Mucosa of stomach (tissue), 1 donor: Measurements from ENCODE around the gene PRKN.

ENCODE experiments used
- H3K27me3 ChIP-seq: one replicate; pipeline ENCODE4 v1.7.0; 2013; ENCODE audit warnings: mild to moderate bottlenecking, low read length; ENCODE audit not compliant: control insufficient read depth, insufficient read depth
- H3K36me3 ChIP-seq: one replicate; pipeline ENCODE4 v1.7.0; 2013; ENCODE audit warnings: low read length; ENCODE audit not compliant: control insufficient read depth, insufficient read depth
- H3K4me1 ChIP-seq: one replicate; pipeline ENCODE4 v1.7.0; 2013; ENCODE audit warnings: mild to moderate bottlenecking, low read length; ENCODE audit not compliant: control insufficient read depth, insufficient read depth
- H3K4me3 ChIP-seq: one replicate; pipeline ENCODE4 v1.7.0; 2013; ENCODE audit warnings: low read length
- H3K9ac ChIP-seq: one replicate; pipeline ENCODE4 v1.7.0; 2013; ENCODE audit warnings: mild to moderate bottlenecking, low read length, moderate library complexity
- H3K9me3 ChIP-seq: one replicate; pipeline ENCODE4 v1.7.0; 2013; ENCODE audit warnings: mild to moderate bottlenecking, low read length, moderate library complexity; ENCODE audit not compliant: control insufficient read depth
- donor health status: Pancreatic carcinoma.

PRKN gene

GRCh38 chr6:162710419-162710818, 17.1 kb downstream of the PRKN start:
- no peak overlapping the region for H3K4me3 ChIP-seq
- H3K9ac ChIP-seq: no peak overlapping the region
- H3K27me3 ChIP-seq: no peaks in the 10 kb centered on the region
- H3K9me3 ChIP-seq: no peaks in the 10 kb centered on the region
- no peaks in the 10 kb centered on the region for H3K36me3 ChIP-seq
- H3K4me1 ChIP-seq: no peaks in the 10 kb centered on the region

- Histone ChIP-seq H3K27me3 (no peaks in the 10 kb centered on the region), H3K9ac (no peak overlapping the region)
Observed at GRCh38 chr6:162709431-162709830, 18.1 kb downstream of the PRKN start.

GRCh38 chr6:162708971-162709370, 18.6 kb downstream of the PRKN start:
- Histone ChIP-seq H3K9me3 (no peaks in the 10 kb centered on the region), H3K4me1 (no peaks in the 10 kb centered on the region)

More at GRCh38 chr6:162709431-162709830, 18.1 kb downstream of the PRKN start:
- H3K36me3 ChIP-seq: no peaks in the 10 kb centered on the region
- no peaks in the 10 kb centered on the region for H3K9me3 ChIP-seq
- H3K4me1 ChIP-seq: no peaks in the 10 kb centered on the region
- H3K4me3 ChIP-seq: no peak overlapping the region

GRCh38 chr6:162706232-162706631, 21.3 kb downstream of the PRKN start:
- no peaks in the 10 kb centered on the region for H3K9me3 ChIP-seq
- H3K36me3 ChIP-seq: no peaks in the 10 kb centered on the region
- no peaks in the 10 kb centered on the region for H3K27me3 ChIP-seq
- H3K9ac ChIP-seq: no peak overlapping the region
- H3K4me1 ChIP-seq: no peaks in the 10 kb centered on the region
- no peak overlapping the region for H3K4me3 ChIP-seq

More at GRCh38 chr6:162708971-162709370, 18.6 kb downstream of the PRKN start:
- no peak overlapping the region for H3K9ac ChIP-seq
- H3K36me3 ChIP-seq: no peaks in the 10 kb centered on the region
- H3K27me3 ChIP-seq: no peaks in the 10 kb centered on the region
- no peak overlapping the region for H3K4me3 ChIP-seq

DNA sequence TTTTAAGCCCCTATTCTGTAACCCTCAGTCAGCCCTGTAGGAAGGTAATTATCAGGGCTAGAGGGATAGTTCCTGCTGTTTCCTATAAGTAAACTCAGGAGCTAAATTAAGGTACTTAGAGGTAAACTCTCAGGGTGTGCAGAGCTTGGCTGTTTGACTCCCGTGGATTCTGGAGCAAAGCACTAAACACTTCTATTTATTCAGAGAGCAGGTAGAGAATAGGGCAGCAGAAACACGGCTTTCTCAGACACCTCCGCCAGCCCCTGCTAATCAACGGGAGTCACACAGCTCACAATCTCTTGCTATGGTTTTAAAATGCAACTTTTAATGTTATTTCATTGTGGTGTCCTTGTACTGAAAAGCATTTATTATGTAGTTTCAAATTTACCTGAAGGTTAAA, 21.8 kb downstream of the PRKN start:
- Histone ChIP-seq H3K9me3 (no peaks in the 10 kb centered on the region), H3K9ac (no peak overlapping the region), H3K4me3 (no peak overlapping the region), H3K4me1 (no peaks in the 10 kb centered on the region), H3K36me3 (no peaks in the 10 kb centered on the region), H3K27me3 (no peaks in the 10 kb centered on the region)

DNA sequence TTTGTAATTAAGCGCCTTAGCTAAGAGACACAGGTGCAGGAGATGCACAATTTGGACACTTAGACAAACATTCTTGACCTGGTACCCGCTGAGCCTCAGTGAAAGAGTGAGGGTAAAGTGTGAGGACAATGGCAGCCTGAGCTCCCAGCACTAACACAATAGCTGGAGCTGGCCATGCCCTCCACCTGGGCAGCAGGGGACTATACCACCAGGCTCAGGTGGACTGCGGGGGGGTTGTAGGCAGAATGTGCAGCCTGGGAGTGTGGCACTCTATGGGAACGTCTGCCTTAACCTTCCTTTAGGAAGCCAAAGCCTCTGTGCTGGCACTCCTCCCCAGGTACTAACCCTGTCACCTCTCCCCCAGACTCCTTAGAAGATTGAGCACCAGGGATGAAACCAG, 23.6 kb downstream of the PRKN start:
- H3K4me3 ChIP-seq: no peak overlapping the region
- no peak overlapping the region for H3K9ac ChIP-seq
- H3K4me1 ChIP-seq: no peaks in the 10 kb centered on the region
- H3K27me3 ChIP-seq: no peaks in the 10 kb centered on the region
- H3K9me3 ChIP-seq: no peaks in the 10 kb centered on the region
- no peaks in the 10 kb centered on the region for H3K36me3 ChIP-seq

GRCh38 chr6:162702446-162702845, 25.1 kb downstream of the PRKN start:
- H3K4me3 ChIP-seq: no peak overlapping the region
- no peaks in the 10 kb centered on the region for H3K9me3 ChIP-seq
- H3K27me3 ChIP-seq: no peaks in the 10 kb centered on the region
- H3K36me3 ChIP-seq: no peaks in the 10 kb centered on the region
- H3K4me1 ChIP-seq: no peaks in the 10 kb centered on the region
- no peak overlapping the region for H3K9ac ChIP-seq

DNA sequence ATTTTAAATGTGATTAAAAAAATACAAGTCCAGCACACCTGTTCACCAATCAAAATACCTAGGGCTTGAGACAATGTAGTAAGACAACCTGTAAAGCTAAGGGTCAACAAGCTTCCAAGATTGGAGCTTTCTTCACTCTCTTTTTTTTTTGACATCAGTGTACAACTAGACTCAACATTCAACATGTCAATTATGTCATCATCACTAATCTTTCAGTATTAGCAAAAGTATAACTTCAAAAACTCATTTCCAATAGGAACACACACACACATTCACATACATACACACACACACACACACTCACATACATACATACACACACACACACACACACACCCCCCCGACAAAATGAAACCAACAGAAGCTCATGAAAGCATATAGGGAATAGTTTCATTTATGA, 26.0 kb downstream of the PRKN start:
- no peaks in the 10 kb centered on the region for H3K9me3 ChIP-seq
- no peak overlapping the region for H3K4me3 ChIP-seq
- no peaks in the 10 kb centered on the region for H3K27me3 ChIP-seq
- H3K36me3 ChIP-seq: no peaks in the 10 kb centered on the region
- H3K9ac ChIP-seq: no peak overlapping the region
- H3K4me1 ChIP-seq: no peaks in the 10 kb centered on the region

DNA sequence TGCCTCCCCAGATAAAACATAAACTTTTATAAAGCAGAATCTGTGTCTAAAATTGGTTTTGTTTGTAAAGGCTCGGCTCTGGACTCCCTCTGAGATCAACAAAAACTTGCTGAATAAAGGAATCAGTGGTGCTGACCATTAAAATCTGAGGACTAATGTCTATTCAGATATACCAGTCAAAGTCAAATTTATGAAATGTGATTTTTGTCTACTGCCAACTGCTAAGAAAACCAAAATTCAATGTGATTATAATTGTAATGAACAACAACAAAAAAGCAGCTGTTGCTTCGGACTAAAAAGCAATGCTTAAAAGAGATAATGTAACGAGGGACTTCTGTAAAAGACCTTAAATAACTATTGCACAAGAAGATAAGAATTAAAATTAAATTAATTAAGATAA, 26.6 kb downstream of the PRKN start:
- H3K36me3 ChIP-seq: no peaks in the 10 kb centered on the region
- H3K9ac ChIP-seq: no peak overlapping the region
- no peaks in the 10 kb centered on the region for H3K9me3 ChIP-seq
- H3K4me3 ChIP-seq: no peak overlapping the region
- H3K4me1 ChIP-seq: no peaks in the 10 kb centered on the region
- H3K27me3 ChIP-seq: no peaks in the 10 kb centered on the region

- H3K4me1 ChIP-seq: no peaks in the 10 kb centered on the region
- H3K36me3 ChIP-seq: no peaks in the 10 kb centered on the region
- no peaks in the 10 kb centered on the region for H3K9me3 ChIP-seq
- H3K27me3 ChIP-seq: no peaks in the 10 kb centered on the region
- no peak overlapping the region for H3K9ac ChIP-seq
- no peak overlapping the region for H3K4me3 ChIP-seq
Observed at GRCh38 chr6:162699961-162700360, 27.6 kb downstream of the PRKN start.

GRCh38 chr6:162698440-162698839, 29.1 kb downstream of the PRKN start:
- no peak overlapping the region for H3K4me3 ChIP-seq

GRCh38 chr6:162697872-162698403, 29.6 kb downstream of the PRKN start:
- Histone ChIP-seq H3K36me3 (no peaks in the 10 kb centered on the region), H3K9ac (no peak overlapping the region), H3K9me3 (no peaks in the 10 kb centered on the region), H3K4me1 (no peaks in the 10 kb centered on the region), H3K4me3 (no peak overlapping the region), H3K27me3 (no peaks in the 10 kb centered on the region)

More at GRCh38 chr6:162698440-162698839, 29.1 kb downstream of the PRKN start:
- H3K36me3 ChIP-seq: no peaks in the 10 kb centered on the region
- H3K9ac ChIP-seq: no peak overlapping the region
- H3K4me1 ChIP-seq: no peaks in the 10 kb centered on the region
- H3K27me3 ChIP-seq: no peaks in the 10 kb centered on the region
- no peaks in the 10 kb centered on the region for H3K9me3 ChIP-seq

- no peaks in the 10 kb centered on the region for H3K36me3 ChIP-seq
- H3K4me1 ChIP-seq: no peaks in the 10 kb centered on the region
- no peak overlapping the region for H3K4me3 ChIP-seq
- H3K9ac ChIP-seq: no peak overlapping the region
- H3K9me3 ChIP-seq: no peaks in the 10 kb centered on the region
- H3K27me3 ChIP-seq: no peaks in the 10 kb centered on the region
Observed at GRCh38 chr6:162690158-162690557, 37.4 kb downstream of the PRKN start.
